Tibial nerve (tissue), 4 donors: ENCODE results near the gene HAO2. TPM values are rescaled to one million over a fixed set of nuclear protein-coding genes. Genes with fewer than 3 reads are reported as not detected.

Source experiments
- DNase-seq, 2 donors: peaks; one replicate each; pipeline ENCODE4 v3.0.0-alpha.2; 2019; ENCODE audit warnings: low spot score in 2 of 2
- H3K27ac ChIP-seq, 4 donors: fragments of 200-600 bp; sonication (generic) in 3 of 4; one replicate each; pipeline ENCODE4 v1.5.1; 2017 to 2019; ENCODE audit warnings: mild to moderate bottlenecking in 1 of 4
- H3K27me3 ChIP-seq, 2 donors: fragments of 200-600 bp; sonication (generic) in 1 of 2; one replicate each; pipeline versions ENCODE4 v1.5.1 to v1.6.0; 2017 to 2019
- H3K36me3 ChIP-seq, 3 donors: fragments of 200-600 bp; sonication (generic); one replicate each; pipeline ENCODE4 v1.5.1; 2018 to 2019
- H3K4me1 ChIP-seq, 4 donors: fragments of 200-600 bp; sonication (generic) in 3 of 4; one replicate each; pipeline ENCODE4 v1.5.1; 2017 to 2019
- H3K4me3 ChIP-seq, 4 donors: fragments of 200-600 bp; sonication (generic) in 3 of 4; one replicate each; pipeline ENCODE4 v1.5.1; 2017 to 2019; ENCODE audit warnings: mild to moderate bottlenecking in 1 of 4, moderate library complexity in 1 of 4
- H3K9me3 ChIP-seq, 4 donors: fragments of 200-600 bp; sonication (generic) in 3 of 4; one replicate each; pipeline ENCODE4 v1.5.1; 2017 to 2019
- CTCF ChIP-seq, 5 experiments: fragments of 200-600 bp in 3 of 5; fragments of 450-650 bp in 2 of 5; sonication (generic) in 3 of 5; IDR thresholded peaks; one replicate each; pipeline ENCODE4 v1.5.1; 2016 to 2019; ENCODE audit warnings: antibody characterized with exemption in 5 of 5, mild to moderate bottlenecking in 3 of 5, moderate library complexity in 2 of 5
- EP300 ChIP-seq, 2 donors: sonication (generic); formaldehyde crosslinking; IDR thresholded peaks; one replicate each; pipeline ENCODE4 v1.6.1; 2017; ENCODE audit warnings: antibody characterized with exemption in 2 of 2, mild to moderate bottlenecking in 1 of 2
- POLR2A ChIP-seq, 2 donors: fragments of 450-650 bp; IDR thresholded peaks; one replicate each; pipeline ENCODE4 v1.6.1; 2017; ENCODE audit warnings: antibody characterized with exemption in 2 of 2, mild to moderate bottlenecking in 2 of 2, moderate library complexity in 2 of 2
- WGBS, 2 donors: methylation state at CpG; one replicate each; pipeline ENCODE4 v1.1.5; 2018; 5-methylcytosine and 5-hydroxymethylcytosine counted together
- total RNA-seq, 4 donors: library from RNA; depleted of rRNA; stranded (reverse); fragments of >200 nt; gene quantifications; one replicate each; pipeline ENCODE4 v1.1.0, GENCODE V29; 2016

Gene HAO2
- total RNA-seq, 4 donors from 2014 or later, result not detected

GRCh38 chr1:119429687-119430086 is 61.1 kb downstream of the HAO2 start:
- no peak overlapping the region for H3K4me3 ChIP-seq
- H3K27ac ChIP-seq, result no peak overlapping the region
- DNase-seq, result no peak
- no peaks in the 10 kb centered on the region for H3K9me3 ChIP-seq
- WGBS, 2 donors, result 70 to 72% methylated on average over 4 of the region's 4 CpGs
- H3K36me3 ChIP-seq, result no peaks in the 10 kb centered on the region
- TF ChIP-seq CTCF (IDR thresholded peaks at IDR 0.05) (no peak), POLR2A (IDR thresholded peaks at IDR 0.05) (no peak), EP300 (IDR thresholded peaks at IDR 0.05) (no peak)
- H3K27me3 ChIP-seq, result no peaks in the 10 kb centered on the region
- no peaks in the 10 kb centered on the region for H3K4me1 ChIP-seq

GRCh38 chr1:119430486-119430885 is 61.9 kb downstream of the HAO2 start:
- no peaks in the 10 kb centered on the region for H3K9me3 ChIP-seq
- H3K36me3 ChIP-seq, result no peaks in the 10 kb centered on the region
- no peaks in the 10 kb centered on the region for H3K27me3 ChIP-seq
- 88 to 92% methylated on average over 2 of the region's 2 CpGs for WGBS, 2 donors
- H3K27ac ChIP-seq, result no peak overlapping the region
- no peak overlapping the region for H3K4me3 ChIP-seq
- no peak for TF ChIP-seq EP300 (IDR thresholded peaks at IDR 0.05)
- no peak for TF ChIP-seq CTCF (IDR thresholded peaks at IDR 0.05)
- TF ChIP-seq POLR2A (IDR thresholded peaks at IDR 0.05), result no peak
- no peaks in the 10 kb centered on the region for H3K4me1 ChIP-seq
- no peak for DNase-seq

GRCh38 chr1:119431836-119432235 is 63.3 kb downstream of the HAO2 start:
- WGBS, 2 donors, result 91 to 96% methylated on average over 3 of the region's 3 CpGs
- TF ChIP-seq EP300 (IDR thresholded peaks at IDR 0.05) (no peak), CTCF (IDR thresholded peaks at IDR 0.05) (no peak), POLR2A (IDR thresholded peaks at IDR 0.05) (no peak)
- Histone ChIP-seq H3K36me3 (no peaks in the 10 kb centered on the region), H3K4me3 (no peak overlapping the region), H3K4me1 (no peaks in the 10 kb centered on the region), H3K9me3 (no peaks in the 10 kb centered on the region), H3K27ac (no peak overlapping the region), H3K27me3 (no peaks in the 10 kb centered on the region)
- DNase-seq, result no peak

GRCh38 chr1:119435052-119435451 is 66.5 kb downstream of the HAO2 start:
- no peaks in the 10 kb centered on the region for H3K9me3 ChIP-seq
- H3K4me3 ChIP-seq, result no peak overlapping the region
- no peaks in the 10 kb centered on the region for H3K36me3 ChIP-seq
- WGBS, 2 donors, result 92 to 95% methylated on average over 3 of the region's 3 CpGs
- no peak for DNase-seq
- no peak overlapping the region for H3K27ac ChIP-seq
- no peaks in the 10 kb centered on the region for H3K4me1 ChIP-seq
- TF ChIP-seq EP300 (IDR thresholded peaks at IDR 0.05), result no peak
- no peaks in the 10 kb centered on the region for H3K27me3 ChIP-seq

- no peaks in the 10 kb centered on the region for H3K4me1 ChIP-seq
- H3K27ac ChIP-seq, result no peak overlapping the region
- no peak for DNase-seq
- no peaks in the 10 kb centered on the region for H3K27me3 ChIP-seq
- no peaks in the 10 kb centered on the region for H3K9me3 ChIP-seq
- TF ChIP-seq CTCF (IDR thresholded peaks at IDR 0.05) (no peak), POLR2A (IDR thresholded peaks at IDR 0.05) (no peak), EP300 (IDR thresholded peaks at IDR 0.05) (no peak)
- no peak overlapping the region for H3K4me3 ChIP-seq
- no peaks in the 10 kb centered on the region for H3K36me3 ChIP-seq
- WGBS, 2 donors, result 43 to 48% methylated on average over 2 of the region's 2 CpGs
These were observed 70.2 kb downstream of the HAO2 start for GRCh38 chr1:119438761-119439160.

GRCh38 chr1:119440721-119441307 is 72.2 kb downstream of the HAO2 start:
- H3K27me3 ChIP-seq, result no peaks in the 10 kb centered on the region
- TF ChIP-seq CTCF (IDR thresholded peaks at IDR 0.05) (no peak), EP300 (IDR thresholded peaks at IDR 0.05) (no peak)
- H3K9me3 ChIP-seq, result no peaks in the 10 kb centered on the region
- no peak overlapping the region for H3K27ac ChIP-seq
- H3K36me3 ChIP-seq, result no peaks in the 10 kb centered on the region
- no peak for DNase-seq
- H3K4me1 ChIP-seq, result no peaks in the 10 kb centered on the region
- no peak overlapping the region for H3K4me3 ChIP-seq
- WGBS, 2 donors, result 52 to 59% methylated on average over 8 of the region's 8 CpGs
